ENCODE data around the gene MAIP1. TPM values are rescaled to one million over a fixed set of nuclear protein-coding genes. Genes with fewer than 3 reads are reported as not detected.

The MAIP1 gene
- total RNA-seq, 1 experiment from 2014 or later: 29.3 TPM

- peak; percentile 80 for TF ChIP-seq MAX (CRISPR knock-in tag; IDR thresholded peaks at IDR 0.05)
- no peak for TF ChIP-seq OVOL2 (CRISPR knock-in tag; IDR thresholded peaks at IDR 0.05; ENCODE audit: borderline replicate concordance)
These were observed at the start of gene MAIP1, which contains the start of gene TYW5 (continued) for GRCh38 chr2:199955339-199956061.

- DNase-seq (ENCODE audit: low spot score) (no peak), ATAC-seq (no peak)
- ChIA-PET POLR2A (no interaction called here), CTCF (no interaction called here)
- H3K27ac Mint-ChIP-seq: no peak overlapping the region
- no peaks in the 10 kb centered on the region for H3K36me3 Mint-ChIP-seq
- TF ChIP-seq CTCF (IDR thresholded peaks at IDR 0.05): no peak
- no peak for TF ChIP-seq KAT7 (CRISPR knock-in tag; IDR thresholded peaks at IDR 0.05; ENCODE audit: borderline replicate concordance)
- no peak for TF ChIP-seq ZNF138 (CRISPR knock-in tag; conservative IDR thresholded peaks at IDR 0.05)
- no peak for TF ChIP-seq ZNF671 (CRISPR knock-in tag; IDR thresholded peaks at IDR 0.05)
- TF ChIP-seq SOX15 (CRISPR knock-in tag; IDR thresholded peaks at IDR 0.05): no peak
- no peak for TF ChIP-seq ETV6 (CRISPR knock-in tag; IDR thresholded peaks at IDR 0.05)
- no peak for TF ChIP-seq ZBTB21 (CRISPR knock-in tag; IDR thresholded peaks at IDR 0.05; ENCODE audit: borderline replicate concordance)
- TF ChIP-seq IRF1 (CRISPR knock-in tag; IDR thresholded peaks at IDR 0.05): no peak
- TF ChIP-seq ZNF512 (CRISPR knock-in tag; IDR thresholded peaks at IDR 0.05; ENCODE audit: borderline replicate concordance): no peak
- no peak for TF ChIP-seq NR1H2 (CRISPR knock-in tag; IDR thresholded peaks at IDR 0.05)
- TF ChIP-seq IRF2 (CRISPR knock-in tag; IDR thresholded peaks at IDR 0.05; ENCODE audit: borderline replicate concordance, low read depth): no peak
- no peak for TF ChIP-seq TEAD4 (CRISPR knock-in tag; IDR thresholded peaks at IDR 0.05)
- TF ChIP-seq ATF6 (CRISPR knock-in tag; IDR thresholded peaks at IDR 0.05): no peak
- no peak for TF ChIP-seq FOXJ3 (CRISPR knock-in tag; IDR thresholded peaks at IDR 0.05; ENCODE audit: borderline replicate concordance)
- no peak for TF ChIP-seq PRRX2 (CRISPR knock-in tag; IDR thresholded peaks at IDR 0.05)
- H3K9me3 Mint-ChIP-seq: no peaks in the 10 kb centered on the region
- H3K4me1 Mint-ChIP-seq: peaks cover 10% of the 10 kb centered on the region
- H3K27me3 Mint-ChIP-seq (ENCODE audit: low read depth): no peaks in the 10 kb centered on the region
- H3K4me3 Mint-ChIP-seq: no peak overlapping the region
These were observed 48.2 kb upstream of the MAIP1 start for GRCh38 chr2:199907008-199907714.

All from WTC11 (cell line).